Epidermal melanocyte (primary cell): Measurements from ENCODE around the gene RPS6KA1.
"Not testable (repeated sequence)": the region's sequence is repeated elsewhere in the genome, so short reads cannot be mapped to it uniquely, and the experiment has no call there.

Experiments used
- DNase-seq: peaks from one replicate; pipeline ENCODE4 v3.0.0; 2011; ENCODE audit warnings: low spot score; ENCODE audit not compliant: insufficient read length

Gene RPS6KA1

GRCh38 chr1:26597629-26598039 lies 68.1 kb downstream of the RPS6KA1 start:
- DNase-seq: peak; percentile 72

- no peak for DNase-seq
These were observed 69.3 kb downstream of the RPS6KA1 start for GRCh38 chr1:26598890-26599289.

GRCh38 chr1:26602378-26602959 lies 72.9 kb downstream of the RPS6KA1 start:
- DNase-seq: peak; percentile 63

- DNase-seq: no peak
These were observed 74.3 kb downstream of the RPS6KA1 start for GRCh38 chr1:26603856-26604255.

- DNase-seq: no peak
These were observed 77.6 kb downstream of the RPS6KA1 start for GRCh38 chr1:26607186-26607585.

- DNase-seq: no peak
These were observed 79.3 kb downstream of the RPS6KA1 start for GRCh38 chr1:26608895-26609294.

GRCh38 chr1:26610781-26611180 lies 81.2 kb downstream of the RPS6KA1 start:
- no peak for DNase-seq

- not testable (repeated sequence) for DNase-seq
These were observed 83.1 kb downstream of the RPS6KA1 start for GRCh38 chr1:26612627-26613026.

GRCh38 chr1:26614655-26615411 lies 85.3 kb downstream of the RPS6KA1 start:
- no peak for DNase-seq

GRCh38 chr1:26616881-26617280 lies 87.3 kb downstream of the RPS6KA1 start:
- DNase-seq: no peak

- no peak for DNase-seq
These were observed 89.0 kb downstream of the RPS6KA1 start for GRCh38 chr1:26618561-26618960.
